Measurements from ENCODE around the gene HIVEP2.

GRCh38 chr6:142927904-142928303 lies 17.1 kb downstream of the HIVEP2 start:
- TF ChIP-seq, protein P1, sequence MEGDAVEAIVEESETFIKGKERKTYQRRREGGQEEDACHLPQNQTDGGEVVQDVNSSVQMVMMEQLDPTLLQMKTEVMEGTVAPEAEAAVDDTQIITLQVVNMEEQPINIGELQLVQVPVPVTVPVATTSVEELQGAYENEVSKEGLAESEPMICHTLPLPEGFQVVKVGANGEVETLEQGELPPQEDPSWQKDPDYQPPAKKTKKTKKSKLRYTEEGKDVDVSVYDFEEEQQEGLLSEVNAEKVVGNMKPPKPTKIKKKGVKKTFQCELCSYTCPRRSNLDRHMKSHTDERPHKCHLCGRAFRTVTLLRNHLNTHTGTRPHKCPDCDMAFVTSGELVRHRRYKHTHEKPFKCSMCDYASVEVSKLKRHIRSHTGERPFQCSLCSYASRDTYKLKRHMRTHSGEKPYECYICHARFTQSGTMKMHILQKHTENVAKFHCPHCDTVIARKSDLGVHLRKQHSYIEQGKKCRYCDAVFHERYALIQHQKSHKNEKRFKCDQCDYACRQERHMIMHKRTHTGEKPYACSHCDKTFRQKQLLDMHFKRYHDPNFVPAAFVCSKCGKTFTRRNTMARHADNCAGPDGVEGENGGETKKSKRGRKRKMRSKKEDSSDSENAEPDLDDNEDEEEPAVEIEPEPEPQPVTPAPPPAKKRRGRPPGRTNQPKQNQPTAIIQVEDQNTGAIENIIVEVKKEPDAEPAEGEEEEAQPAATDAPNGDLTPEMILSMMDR (IDR thresholded peaks at IDR 0.05), result no peak
- TF ChIP-seq EZH2 (IDR thresholded peaks at IDR 0.05; ENCODE audit: borderline replicate concordance, insufficient read depth, low read depth, low read length, poor library complexity, severe bottlenecking), result no peak
